B cell (primary cell): ENCODE results near the gene TRHDE. TPM values are rescaled to one million over a fixed set of nuclear protein-coding genes. Genes with fewer than 3 reads are reported as not detected.

Experiments
- ATAC-seq: fragments of 200-7000 bp; cut with Tn5 transposase; one replicate; pipeline ENCODE4 v1.10.0; 2021; ENCODE audit warnings: low read depth, mild to moderate bottlenecking, moderate number of reproducible peaks, moderate library complexity
- CTCF ChIA-PET: fragments of 350-600 bp; sonication (Branson Sonifier 250); formaldehyde crosslinking; loops from one replicate; lab custom pipeline; 2021; ENCODE audit warnings: antibody characterized with exemption, inconsistent platforms; lab: Charles Lee
- POLR2A ChIA-PET: fragments of 350-600 bp; sonication (Branson Sonifier 250); formaldehyde crosslinking; loops from one replicate; lab custom pipeline; 2021; ENCODE audit warnings: antibody characterized with exemption; lab: Charles Lee
- DNase-seq: peaks from one replicate; pipeline ENCODE4 v3.0.0; 2013
- H2AFZ ChIP-seq: 2 replicates; pipeline ENCODE4 v1.6.1; 2012; ENCODE audit warnings: mild to moderate bottlenecking, low read depth, low read length; ENCODE audit not compliant: insufficient read depth, poor library complexity, severe bottlenecking
- H3K27ac ChIP-seq, 2 donors: 1 replicate in 1 of 2; 2 replicates in 1 of 2; pipeline ENCODE4 v1.5.1; 2012 to 2013; ENCODE audit warnings: low read length in 2 of 2, mild to moderate bottlenecking in 2 of 2, moderate library complexity in 1 of 2
- H3K27me3 ChIP-seq, 4 experiments: fragments of 200-600 bp in 1 of 4; sonication (generic) in 1 of 4; replicated peaks in 1 of 4; 1 replicate in 2 of 4; 2 replicates in 2 of 4; pipeline versions ENCODE4 v1.6.1 to v1.7.0; 2013 to 2016; ENCODE audit warnings: low read length in 3 of 4, mild to moderate bottlenecking in 2 of 4, mixed read lengths in 1 of 4, moderate library complexity in 1 of 4; ENCODE audit not compliant: insufficient read depth in 4 of 4, control insufficient read depth in 3 of 4; ENCODE audit errors: control extremely low read depth in 1 of 4
- H3K36me3 ChIP-seq, 2 experiments: replicated peaks in 1 of 2; 1 replicate in 1 of 2; 2 replicates in 1 of 2; pipeline versions ENCODE4 v1.6.1 to v1.7.1; 2013; ENCODE audit warnings: low read length in 1 of 2; ENCODE audit not compliant: insufficient read depth in 2 of 2, control insufficient read depth in 1 of 2; ENCODE audit errors: control extremely low read depth in 1 of 2, extremely low read depth in 1 of 2
- H3K4me1 ChIP-seq, 2 donors: fragments of 200-600 bp in 1 of 2; sonication (generic) in 1 of 2; 1 replicate in 1 of 2; 2 replicates in 1 of 2; pipeline versions ENCODE4 v1.5.1 to v1.6.1; 2013 to 2017; ENCODE audit warnings: low read length in 2 of 2; ENCODE audit not compliant: control insufficient read depth in 2 of 2, insufficient read depth in 2 of 2
- H3K4me2 ChIP-seq: replicated peaks from 2 replicates; pipeline ENCODE3; 2012; ENCODE audit warnings: mild to moderate bottlenecking, low read depth, low read length; ENCODE audit not compliant: poor library complexity, severe bottlenecking
- H3K4me3 ChIP-seq, 5 experiments: fragments of 200-600 bp in 1 of 5; sonication (generic) in 1 of 5; 1 replicate in 3 of 5; 2 replicates in 2 of 5; pipeline versions ENCODE4 v1.5.1 to v1.7.0; 2011 to 2016; ENCODE audit warnings: low read length in 4 of 5, mild to moderate bottlenecking in 4 of 5, low read depth in 2 of 5, control low read depth in 1 of 5, moderate library complexity in 1 of 5; ENCODE audit not compliant: insufficient read depth in 1 of 5; ENCODE audit errors: control extremely low read depth in 1 of 5, extremely low read depth in 1 of 5
- H3K79me2 ChIP-seq: fragments of 200-600 bp; sonication (generic); one replicate; pipeline ENCODE4 v1.6.0; 2016; ENCODE audit warnings: low read length; ENCODE audit not compliant: control insufficient read depth, insufficient read depth
- H3K9ac ChIP-seq: fragments of 200-600 bp; sonication (generic); 2 replicates; pipeline ENCODE4 v1.6.1; 2017; ENCODE audit warnings: mild to moderate bottlenecking, low read length, moderate library complexity
- H3K9me3 ChIP-seq, 3 donors: one replicate each; pipeline versions ENCODE4 v1.6.1 to v1.7.1; 2013; ENCODE audit warnings: low read length in 2 of 3; ENCODE audit not compliant: control insufficient read depth in 2 of 3, insufficient read depth in 1 of 3; ENCODE audit errors: control extremely low read depth in 1 of 3
- H4K20me1 ChIP-seq: 2 replicates; pipeline ENCODE4 v1.6.0; 2012; ENCODE audit warnings: mild to moderate bottlenecking, low read length; ENCODE audit not compliant: insufficient read depth, control insufficient read depth, poor library complexity, severe bottlenecking
- H3K27ac Mint-ChIP-seq: one replicate; pipeline ENCODE4 v1.8.0; 2021; ENCODE audit warnings: mixed read lengths
- H3K27me3 Mint-ChIP-seq: one replicate; pipeline ENCODE4 v1.8.0; 2021; ENCODE audit warnings: mixed read lengths
- H3K4me1 Mint-ChIP-seq: one replicate; pipeline ENCODE4 v1.8.0; 2021; ENCODE audit warnings: mixed read lengths
- H3K4me3 Mint-ChIP-seq: one replicate; pipeline ENCODE4 v1.8.0; 2021; ENCODE audit warnings: mixed read lengths
- H3K9me3 Mint-ChIP-seq: one replicate; pipeline ENCODE4 v1.8.0; 2022; ENCODE audit warnings: mixed read lengths; ENCODE audit not compliant: insufficient read depth
- EZH2 ChIP-seq: IDR thresholded peaks from 2 replicates; pipeline ENCODE4 v1.6.1; 2012; ENCODE audit warnings: borderline replicate concordance, low read depth, mild to moderate bottlenecking, moderate library complexity, low read length; ENCODE audit not compliant: insufficient read depth, poor library complexity, severe bottlenecking
- WGBS: methylation state at CpG from one replicate; pipeline ENCODE4 v1.1.5; 2013; ENCODE audit warnings: missing lambda C conversion rate; ENCODE audit not compliant: insufficient coverage; 5-methylcytosine and 5-hydroxymethylcytosine counted together
- intact Hi-C: fragments of 100-400 bp; cut with micrococcal nuclease; formaldehyde crosslinking; loops from one replicate; pipeline ENCODE4 v1.10.0; 2022
- polyA plus RNA-seq: library from polyadenylated mRNA; depleted of rRNA; stranded (reverse); fragments of >200 nt; gene quantifications from 2 replicates; pipeline ENCODE4 v1.2.3, GENCODE V29; 2012
- total RNA-seq, 2 donors: library from RNA; stranded (reverse); fragments of 120-200 nt in 1 of 2; gene quantifications; 1 replicate in 1 of 2; 2 replicates in 1 of 2; pipeline versions ENCODE4 v1.2.3 to v1.2.4, GENCODE V29; 2013 to 2022
- TF ChIP-seq, protein P1 (sequence below): fragments of 200-600 bp; IDR thresholded peaks from one replicate; pipeline ENCODE4 v1.8.0; 2022; ENCODE audit warnings: antibody characterized with exemption, mild to moderate bottlenecking

Gene TRHDE
- total and polyA plus RNA-seq, 2 donors (not counting 1 experiment from before 2014, with no cell fraction given), result not detected

GRCh38 chr12:72510772-72511171, 238.6 kb downstream of the TRHDE start:
- Histone ChIP-seq H3K4me1 (no peaks in the 10 kb centered on the region), H3K36me3 (no peaks in the 10 kb centered on the region), H3K4me3 (no peak overlapping the region), H3K9me3 (no peaks in the 10 kb centered on the region), H4K20me1 (no peaks in the 10 kb centered on the region), H3K79me2 (no peaks in the 10 kb centered on the region), H3K27me3 (no peaks in the 10 kb centered on the region), H2AFZ (no peak overlapping the region), H3K4me2 (no peak overlapping the region), H3K9ac (no peak overlapping the region), H3K27ac (no peak overlapping the region)
- TF ChIP-seq EZH2, result no peak
- TF ChIP-seq, protein P1, sequence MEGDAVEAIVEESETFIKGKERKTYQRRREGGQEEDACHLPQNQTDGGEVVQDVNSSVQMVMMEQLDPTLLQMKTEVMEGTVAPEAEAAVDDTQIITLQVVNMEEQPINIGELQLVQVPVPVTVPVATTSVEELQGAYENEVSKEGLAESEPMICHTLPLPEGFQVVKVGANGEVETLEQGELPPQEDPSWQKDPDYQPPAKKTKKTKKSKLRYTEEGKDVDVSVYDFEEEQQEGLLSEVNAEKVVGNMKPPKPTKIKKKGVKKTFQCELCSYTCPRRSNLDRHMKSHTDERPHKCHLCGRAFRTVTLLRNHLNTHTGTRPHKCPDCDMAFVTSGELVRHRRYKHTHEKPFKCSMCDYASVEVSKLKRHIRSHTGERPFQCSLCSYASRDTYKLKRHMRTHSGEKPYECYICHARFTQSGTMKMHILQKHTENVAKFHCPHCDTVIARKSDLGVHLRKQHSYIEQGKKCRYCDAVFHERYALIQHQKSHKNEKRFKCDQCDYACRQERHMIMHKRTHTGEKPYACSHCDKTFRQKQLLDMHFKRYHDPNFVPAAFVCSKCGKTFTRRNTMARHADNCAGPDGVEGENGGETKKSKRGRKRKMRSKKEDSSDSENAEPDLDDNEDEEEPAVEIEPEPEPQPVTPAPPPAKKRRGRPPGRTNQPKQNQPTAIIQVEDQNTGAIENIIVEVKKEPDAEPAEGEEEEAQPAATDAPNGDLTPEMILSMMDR, result no peak
- Mint-ChIP-seq H3K27ac (no peak overlapping the region), H3K9me3 (no peaks in the 10 kb centered on the region), H3K4me3 (no peak overlapping the region), H3K27me3 (no peaks in the 10 kb centered on the region), H3K4me1 (no peaks in the 10 kb centered on the region)
- no peak for DNase-seq
- ChIA-PET CTCF (no interaction called here), POLR2A (no interaction called here)
- no CpG with 5 or more reads among the region's 1 CpG for WGBS
- intact Hi-C loops, result no loop called here
- ATAC-seq, result no peak

GRCh38 chr12:72511498-72511897, 239.3 kb downstream of the TRHDE start:
- no peak overlapping the region for H3K4me3 ChIP-seq
- no CpG with 5 or more reads among the region's 2 CpGs for WGBS
- no peaks in the 10 kb centered on the region for H3K9me3 Mint-ChIP-seq
- ChIA-PET CTCF (no interaction called here), POLR2A (no interaction called here)
- H3K4me2 ChIP-seq, result no peak overlapping the region
- no peaks in the 10 kb centered on the region for H3K4me1 Mint-ChIP-seq
- H3K4me3 Mint-ChIP-seq, result no peak overlapping the region
- H3K27ac ChIP-seq, result no peak overlapping the region
- no peaks in the 10 kb centered on the region for H3K9me3 ChIP-seq
- no peak overlapping the region for H2AFZ ChIP-seq
- no peaks in the 10 kb centered on the region for H4K20me1 ChIP-seq
- TF ChIP-seq, protein P1, result no peak
- no peak for TF ChIP-seq EZH2
- no peak overlapping the region for H3K27ac Mint-ChIP-seq
- intact Hi-C loops, result no loop called here
- no peaks in the 10 kb centered on the region for H3K79me2 ChIP-seq
- no peaks in the 10 kb centered on the region for H3K36me3 ChIP-seq
- DNase-seq (no peak), ATAC-seq (no peak)
- no peaks in the 10 kb centered on the region for H3K4me1 ChIP-seq
- H3K27me3 ChIP-seq, result no peaks in the 10 kb centered on the region
- H3K9ac ChIP-seq, result no peak overlapping the region
- H3K27me3 Mint-ChIP-seq, result no peaks in the 10 kb centered on the region
